Measurements from ENCODE around the gene COQ2.
"Not testable (repeated sequence)": the region's sequence is repeated elsewhere in the genome, so short reads cannot be mapped to it uniquely, and the experiment has no call there.

Gene COQ2

GRCh38 chr4:83234902-83235644, 49.5 kb downstream of the COQ2 start:
- H3K4me3 ChIP-seq (ENCODE audit: low read depth, low read length): no peak overlapping the region
- no peak for TF ChIP-seq CTCF (IDR thresholded peaks at IDR 0.05; ENCODE audit: borderline replicate concordance, insufficient read depth, low read depth, low read length)

GRCh38 chr4:83234387-83234786, 50.2 kb downstream of the COQ2 start:
- H3K4me3 ChIP-seq (ENCODE audit: low read depth, low read length): not testable (repeated sequence)

- no peak for TF ChIP-seq CTCF (IDR thresholded peaks at IDR 0.05; ENCODE audit: borderline replicate concordance, insufficient read depth, low read depth, low read length)
- H3K4me3 ChIP-seq (ENCODE audit: low read depth, low read length): no peak overlapping the region
Observed at GRCh38 chr4:83232082-83232481, 52.5 kb downstream of the COQ2 start.

- TF ChIP-seq CTCF (IDR thresholded peaks at IDR 0.05; ENCODE audit: borderline replicate concordance, insufficient read depth, low read depth, low read length): no peak
- no peak overlapping the region for H3K4me3 ChIP-seq (ENCODE audit: low read depth, low read length)
Observed at GRCh38 chr4:83231620-83232076, 53.0 kb downstream of the COQ2 start.

- H3K4me3 ChIP-seq (ENCODE audit: low read depth, low read length): no peak overlapping the region
- no peak for TF ChIP-seq CTCF (IDR thresholded peaks at IDR 0.05; ENCODE audit: borderline replicate concordance, insufficient read depth, low read depth, low read length)
Observed at GRCh38 chr4:83230928-83231327, 53.7 kb downstream of the COQ2 start.

- no peak for TF ChIP-seq CTCF (IDR thresholded peaks at IDR 0.05; ENCODE audit: borderline replicate concordance, insufficient read depth, low read depth, low read length)
- H3K4me3 ChIP-seq (ENCODE audit: low read depth, low read length): no peak overlapping the region
Observed at GRCh38 chr4:83229791-83230190, 54.8 kb downstream of the COQ2 start.

- no peak for TF ChIP-seq CTCF (IDR thresholded peaks at IDR 0.05; ENCODE audit: borderline replicate concordance, insufficient read depth, low read depth, low read length)
- H3K4me3 ChIP-seq (ENCODE audit: low read depth, low read length): no peak overlapping the region
Observed at GRCh38 chr4:83228231-83228630, 56.4 kb downstream of the COQ2 start.
